Stimulated activated CD8-positive, alpha-beta memory T cell treated with anti-CD3 and anti-CD28 coated beads, Interleukin-7, amount 100 ng/mL, for 4 hours (primary cell): Measurements from ENCODE around the gene NAPB.

ENCODE experiments used
- DNase-seq, 2 donors: peaks; one replicate each; pipeline ENCODE4 v3.0.0-alpha.2; 2020; ENCODE audit warnings: low read depth in 2 of 2

NAPB gene

DNA sequence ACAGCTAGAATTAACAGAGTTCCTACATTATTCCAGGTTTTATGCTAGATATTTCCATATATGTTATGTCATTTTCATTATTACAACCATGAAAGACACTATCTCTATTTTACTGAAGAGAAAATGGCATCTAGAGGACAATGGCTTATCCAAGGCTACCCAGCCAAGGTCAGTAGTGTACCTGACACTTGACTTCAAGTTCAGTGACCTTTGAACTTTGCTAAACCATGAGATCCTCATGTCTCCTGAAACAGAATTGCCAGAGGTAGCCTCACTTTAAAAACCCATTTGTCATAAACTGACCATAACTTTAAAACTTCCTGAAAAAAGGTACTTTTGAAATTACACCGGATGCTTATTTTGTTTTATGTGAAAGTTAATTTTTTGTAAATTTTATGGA is 14.4 kb downstream of the NAPB start:
- no peak for DNase-seq

DNA sequence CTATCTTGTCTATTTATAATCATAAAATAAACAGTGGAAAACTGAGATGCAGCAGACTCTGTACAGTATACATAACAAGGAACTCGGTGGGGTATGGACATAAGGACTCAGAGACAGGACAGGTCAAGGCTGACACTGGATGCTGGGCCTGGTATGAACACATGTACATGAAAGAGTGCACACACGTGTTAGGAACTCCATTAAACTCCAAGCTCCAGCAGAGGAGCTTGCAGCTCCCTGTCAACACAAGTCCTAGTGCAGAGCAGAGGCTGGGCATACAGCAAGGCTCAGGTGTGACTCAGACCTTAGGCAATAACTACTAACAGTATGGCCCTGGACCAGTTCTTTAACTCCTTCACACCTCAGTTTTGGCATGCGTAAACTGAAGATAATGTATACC is 17.1 kb downstream of the NAPB start:
- no peak for DNase-seq

DNA sequence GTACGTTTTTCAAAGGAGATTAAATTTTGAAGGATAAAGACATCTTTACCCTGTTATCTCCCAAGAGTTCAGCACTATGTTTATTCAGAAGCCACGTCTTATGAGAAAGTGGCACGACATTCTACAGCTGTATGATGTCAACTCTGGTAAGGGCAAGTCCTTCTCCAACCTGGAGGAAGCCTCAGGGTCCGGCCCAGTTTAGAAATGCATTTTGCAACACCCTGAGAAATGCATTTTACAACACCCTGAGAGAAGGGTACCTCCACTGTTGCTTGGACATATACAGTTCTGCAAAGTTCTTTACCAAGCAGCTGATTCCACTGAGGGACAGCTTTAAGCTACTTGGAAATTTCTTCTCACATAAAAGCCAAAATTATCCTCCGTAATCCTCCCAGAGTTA is 17.5 kb downstream of the NAPB start:
- DNase-seq, result no peak

DNA sequence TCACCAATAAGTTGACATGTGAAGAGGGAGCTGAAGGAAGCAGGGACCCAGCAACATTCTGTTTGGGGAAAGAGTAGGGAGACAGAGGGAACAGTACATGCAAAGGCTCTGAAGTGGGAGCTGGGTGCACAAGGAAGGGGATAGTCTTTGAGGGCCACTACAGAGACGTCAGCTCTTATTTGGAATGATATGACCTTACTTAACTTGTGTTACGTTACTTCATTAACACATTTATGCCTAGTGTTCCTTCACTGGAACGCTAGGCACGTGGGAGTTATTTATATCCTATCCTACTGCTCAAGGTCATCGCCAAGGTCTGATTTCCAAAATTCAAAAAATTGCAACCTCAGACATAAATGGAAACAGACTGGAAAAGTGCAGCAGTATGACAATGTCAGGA is 20.2 kb downstream of the NAPB start:
- no peak for DNase-seq

DNA sequence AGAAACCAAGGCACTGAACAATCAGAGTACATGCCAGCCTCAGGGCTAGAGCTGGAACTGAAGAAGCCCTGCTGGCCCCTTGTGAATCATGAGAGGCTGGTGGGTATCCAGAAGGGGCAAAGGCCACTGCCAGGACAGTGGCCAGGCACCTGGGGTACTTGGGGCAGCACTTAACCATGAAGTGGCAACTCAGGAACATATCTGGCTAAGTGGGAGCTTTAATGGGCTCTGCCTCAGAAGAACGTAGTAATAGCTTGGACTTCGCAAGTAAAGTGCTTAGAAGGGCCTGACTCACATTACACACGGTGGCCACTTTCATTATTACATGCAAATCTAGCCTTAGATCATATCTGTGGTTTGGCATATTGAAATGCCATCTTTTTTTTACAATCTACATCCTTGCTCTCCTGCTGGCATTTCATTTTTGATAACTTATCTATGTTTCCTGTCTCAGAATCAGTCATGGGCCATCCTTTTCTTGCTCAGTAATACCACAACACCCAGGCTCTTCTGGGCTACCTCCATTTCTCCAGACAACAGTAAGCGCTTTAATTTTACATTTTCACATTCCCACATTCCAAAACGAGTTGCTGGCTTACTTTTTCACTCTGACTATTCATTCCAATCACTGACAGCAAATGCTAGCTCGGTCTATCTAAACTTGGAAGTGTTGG is 21.6 kb downstream of the NAPB start:
- DNase-seq, result no peak

DNA sequence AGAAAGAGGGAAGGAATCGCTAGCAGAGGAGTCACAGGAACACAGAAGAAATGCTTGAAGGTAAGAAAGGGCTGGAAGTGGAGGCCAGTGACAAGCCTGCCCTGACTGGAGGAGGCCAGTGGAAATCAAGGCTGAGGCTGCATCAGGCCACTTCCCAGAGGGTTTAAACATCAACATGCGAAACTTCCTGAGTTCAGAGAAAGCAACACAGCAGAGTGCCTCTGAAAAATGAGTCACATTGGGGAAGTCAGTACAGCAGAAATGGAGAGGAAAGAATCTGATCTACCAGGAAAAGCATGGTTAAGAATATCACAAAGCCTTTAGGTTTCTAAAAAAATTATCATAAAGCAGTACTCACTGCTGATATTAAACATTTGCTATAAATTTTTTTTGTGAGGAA is 23.3 kb downstream of the NAPB start:
- DNase-seq, result no peak

DNA sequence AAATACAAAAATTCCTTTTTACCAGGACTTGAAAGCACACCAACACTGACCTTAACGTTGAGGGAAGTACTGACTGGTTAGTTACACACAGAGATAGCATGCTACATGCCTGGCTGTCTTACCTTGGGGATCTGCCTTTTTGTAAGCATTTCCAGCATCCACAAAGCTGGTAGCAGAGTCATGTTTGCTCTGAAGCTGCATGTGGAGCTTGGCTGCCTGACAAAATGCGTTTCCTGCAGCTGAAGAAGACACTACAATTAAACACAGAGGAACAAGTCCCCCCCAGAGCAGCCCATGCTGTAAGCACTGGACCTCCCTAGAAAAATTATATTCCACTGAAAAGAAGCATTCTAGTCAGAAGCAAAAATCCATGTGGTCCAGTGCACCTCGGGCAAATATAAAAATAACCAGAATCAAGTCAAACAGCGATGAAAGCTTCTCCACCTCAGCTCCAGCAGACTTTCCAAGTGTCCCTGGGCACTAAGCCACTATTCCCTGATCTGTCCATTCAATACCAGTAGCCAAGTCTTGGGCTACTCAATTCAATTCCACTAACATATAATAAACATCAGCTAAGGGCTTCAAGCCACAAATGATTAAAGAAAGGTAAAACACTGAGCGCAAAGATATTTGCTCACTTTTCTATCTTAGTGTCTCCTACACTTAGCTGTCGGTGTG is 24.2 kb downstream of the NAPB start:
- DNase-seq, result no peak

DNA sequence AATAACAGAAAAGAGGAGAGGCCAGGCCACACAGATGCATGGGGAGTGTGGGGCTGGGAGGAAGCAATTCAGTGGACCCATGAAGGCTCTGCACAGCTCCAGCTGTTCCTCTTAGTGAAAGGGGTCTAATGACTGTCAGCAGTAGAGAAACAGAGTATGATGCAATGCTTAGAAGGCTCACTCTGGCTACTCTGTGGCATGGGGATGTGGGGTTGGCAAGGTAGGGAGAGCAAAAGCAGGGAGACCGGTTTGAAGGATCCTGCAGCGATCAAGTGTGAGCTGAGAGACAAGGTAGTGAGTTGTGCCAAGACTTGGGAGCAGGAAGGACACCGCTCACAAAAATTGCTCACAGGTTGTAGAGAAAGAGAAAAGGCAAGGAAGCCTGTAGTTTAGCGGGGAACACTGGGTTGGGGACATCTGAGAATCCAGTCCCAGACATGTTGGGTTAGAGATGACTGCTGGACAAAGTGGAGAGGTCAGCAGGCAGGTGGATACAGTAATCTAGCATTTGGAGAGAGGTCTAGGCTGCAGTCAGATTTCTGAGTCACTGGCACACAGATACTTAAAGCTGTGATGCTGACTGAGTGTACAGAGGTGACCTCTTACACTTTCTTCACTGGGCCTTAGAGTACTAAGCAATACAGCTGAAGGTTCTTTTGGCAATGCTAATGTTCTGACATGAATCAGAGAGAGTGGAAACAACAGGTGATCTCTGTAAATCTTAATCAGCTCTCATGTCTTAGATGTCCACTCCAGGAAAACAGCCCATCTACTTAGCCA is 27.1 kb downstream of the NAPB start:
- no peak for DNase-seq

DNA sequence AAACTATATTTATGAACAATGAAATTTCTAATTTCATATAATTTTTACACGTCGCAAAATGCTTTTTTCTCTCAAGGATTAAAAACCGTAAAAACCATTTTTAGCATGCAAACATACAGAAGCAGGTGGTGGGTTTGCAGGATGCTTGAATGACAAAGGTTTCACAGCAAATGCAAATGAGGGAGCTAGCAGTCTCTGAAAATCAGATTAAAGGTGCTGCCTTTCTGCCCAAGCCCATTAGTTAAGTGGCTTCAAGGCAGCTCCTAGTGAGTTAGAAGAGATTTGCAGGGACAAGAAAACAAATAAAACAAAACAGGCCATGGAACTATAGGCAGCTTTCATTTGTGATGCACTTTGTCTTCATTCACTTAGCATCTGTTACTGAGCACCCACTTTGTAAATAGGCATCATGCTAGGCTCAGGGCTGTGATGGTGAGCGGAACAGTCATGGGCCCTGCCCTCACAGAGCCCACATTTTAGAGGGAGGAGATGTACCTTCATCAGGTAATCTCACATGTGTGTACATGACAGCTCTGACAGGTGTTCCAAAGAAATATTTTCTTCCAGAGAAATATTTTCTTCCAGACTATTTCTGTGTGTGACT is 29.5 kb downstream of the NAPB start:
- no peak for DNase-seq

DNA sequence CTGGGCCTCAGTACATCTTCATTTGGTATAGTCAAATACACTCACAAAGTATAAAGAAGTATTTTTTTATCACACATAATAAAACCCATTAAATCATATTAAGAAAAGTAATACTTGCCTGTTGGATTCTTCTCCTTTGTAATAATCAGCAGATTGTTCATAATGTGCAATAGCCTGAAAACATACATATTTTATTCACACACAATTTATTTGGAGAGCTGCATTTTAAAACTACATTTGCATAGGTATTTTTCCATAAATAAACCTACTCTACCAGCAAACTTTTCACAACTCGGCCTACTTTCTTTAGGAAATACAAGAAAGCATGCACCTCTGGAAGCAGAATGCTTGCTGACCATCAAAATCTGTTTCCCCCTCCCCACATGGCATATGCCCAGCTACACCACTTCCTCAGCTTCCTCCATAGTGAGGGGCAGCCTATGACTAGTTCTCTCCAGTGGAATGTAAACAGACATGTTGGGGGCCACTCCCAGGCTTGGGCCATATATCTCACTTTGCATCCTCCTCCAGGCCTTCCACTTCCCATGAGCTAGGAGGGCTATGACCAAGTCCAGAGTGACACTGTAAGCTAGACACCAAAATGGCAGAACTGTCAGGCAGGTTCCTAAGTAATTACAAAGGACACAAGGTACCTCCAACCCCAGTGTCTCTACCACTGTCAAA is 31.1 kb downstream of the NAPB start:
- no peak for DNase-seq

DNA sequence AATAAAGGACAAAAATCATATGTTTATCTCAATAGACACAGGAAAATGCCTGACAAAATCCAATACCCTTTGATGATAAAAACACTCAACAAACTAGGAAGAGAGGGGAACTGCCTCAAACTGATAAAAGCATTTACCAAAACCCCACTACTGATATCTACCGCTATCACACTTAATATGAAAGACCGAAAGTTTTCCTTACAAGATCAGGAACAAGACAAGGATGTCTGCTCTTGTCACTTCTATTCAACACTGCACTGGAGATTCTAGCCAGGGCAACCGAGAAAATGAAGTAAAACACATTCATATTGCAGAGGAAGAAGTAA is 34.2 kb downstream of the NAPB start:
- DNase-seq, result no peak

DNA sequence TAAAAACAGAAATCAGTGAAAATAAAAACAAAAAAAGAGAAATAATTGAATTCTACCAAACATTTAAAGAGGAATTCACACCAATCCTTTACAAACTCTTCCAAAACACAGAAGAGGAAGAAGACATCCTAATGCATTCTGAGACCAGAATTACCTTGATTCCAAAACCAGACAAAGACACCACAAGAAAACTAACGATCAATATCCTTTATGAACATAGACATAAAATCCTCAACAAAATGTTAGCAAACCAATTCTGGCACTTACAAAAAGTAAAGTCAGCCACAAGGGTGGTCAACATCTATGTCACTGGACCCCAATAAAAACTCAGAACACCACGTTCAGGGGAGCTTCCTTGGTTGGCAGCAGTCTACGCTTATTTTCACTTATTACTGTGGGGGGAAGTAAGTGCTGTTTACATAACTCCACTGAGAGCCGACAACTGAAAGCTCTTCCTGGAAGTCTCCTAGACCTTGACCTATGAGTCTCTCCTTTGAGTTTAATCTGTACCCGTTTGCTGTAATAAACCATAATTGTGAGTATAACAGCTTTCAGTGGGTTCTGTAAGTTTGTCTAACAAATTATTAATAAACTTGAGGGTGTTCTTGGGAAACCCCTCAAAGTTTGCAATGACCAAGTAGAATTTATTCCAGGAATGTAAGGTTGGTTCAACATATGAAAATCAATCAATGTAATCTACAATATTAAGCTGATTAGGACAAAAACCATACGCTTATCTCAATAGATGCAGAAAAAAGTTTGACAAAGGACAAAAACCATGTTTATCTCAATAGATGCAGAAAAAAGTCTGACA is 34.8 kb downstream of the NAPB start:
- no peak for DNase-seq

DNA sequence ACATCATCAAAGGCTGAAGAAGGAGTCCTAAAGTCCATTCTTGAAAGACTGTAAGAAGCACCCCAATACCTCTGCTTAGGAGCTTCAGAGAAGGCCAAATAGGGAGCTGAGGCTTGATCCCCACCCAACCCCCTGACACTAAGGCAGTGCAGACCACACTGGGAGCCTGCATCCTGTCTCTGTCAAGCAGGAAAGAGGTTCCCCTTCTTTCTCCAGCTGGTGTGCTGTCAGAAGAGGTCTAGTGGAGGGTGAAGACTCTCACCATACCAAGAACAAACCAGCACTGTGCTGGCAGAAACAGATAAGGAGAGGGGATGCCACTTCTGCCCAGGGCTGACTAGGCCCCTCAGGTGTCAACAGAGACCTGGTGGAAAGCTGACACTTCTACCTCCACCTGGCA is 39.4 kb downstream of the NAPB start:
- DNase-seq, result no peak

DNA sequence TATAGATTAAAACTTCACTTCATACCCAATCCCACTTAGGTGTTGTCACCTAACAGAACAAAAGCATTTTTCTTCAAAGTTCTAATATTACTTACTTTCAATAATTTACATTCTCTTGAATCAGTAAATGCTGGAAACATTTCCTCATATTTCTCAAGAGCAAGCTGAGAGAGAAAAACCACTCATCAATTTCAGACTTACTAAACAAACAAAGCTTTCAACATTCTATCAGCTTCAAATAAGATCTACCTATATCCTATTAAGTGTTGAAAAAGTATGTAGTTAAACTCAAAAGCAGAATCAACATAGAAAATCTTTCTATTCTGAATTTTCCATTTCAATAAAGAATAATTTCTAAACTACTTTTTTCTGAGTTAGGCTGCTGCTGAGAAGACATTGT is 41.5 kb downstream of the NAPB start:
- no peak for DNase-seq

DNA sequence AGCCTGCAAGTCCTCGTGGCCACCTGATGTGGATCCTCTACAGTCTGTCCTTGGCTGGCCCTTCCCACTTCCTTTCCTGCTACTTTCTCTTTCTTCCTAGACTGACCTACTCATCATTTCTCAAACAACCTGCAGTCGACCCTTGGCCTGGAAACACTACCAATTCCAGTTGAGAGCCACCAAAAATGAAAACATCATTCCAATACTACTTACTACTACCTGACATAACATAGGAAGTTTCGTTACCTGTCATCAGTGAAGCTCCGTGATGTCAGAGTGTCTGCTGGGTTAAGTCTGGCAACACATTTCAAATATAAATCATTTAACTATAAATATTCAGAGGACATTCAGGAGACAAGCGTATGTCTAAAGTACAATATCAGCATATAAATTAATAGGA is 45.5 kb downstream of the NAPB start:
- no peak for DNase-seq

DNA sequence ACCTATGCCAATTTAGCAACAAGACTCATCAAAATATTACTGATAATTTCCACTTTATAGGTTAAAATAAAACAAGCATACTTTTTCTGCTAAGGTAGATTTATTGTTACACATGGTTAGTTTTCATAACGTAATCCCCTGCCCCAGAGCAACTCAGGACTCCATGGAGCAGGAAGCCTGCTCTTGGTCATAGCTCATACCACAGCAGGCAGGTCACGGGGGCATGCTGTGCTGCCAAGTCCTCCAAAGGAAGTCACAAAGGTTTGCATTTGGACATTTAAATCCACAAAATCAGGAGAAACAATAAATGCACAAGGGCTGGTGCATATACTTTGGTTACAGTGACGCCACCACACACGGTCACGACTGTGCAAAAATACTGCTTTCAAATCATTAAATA is 46.8 kb downstream of the NAPB start:
- no peak for DNase-seq

DNA sequence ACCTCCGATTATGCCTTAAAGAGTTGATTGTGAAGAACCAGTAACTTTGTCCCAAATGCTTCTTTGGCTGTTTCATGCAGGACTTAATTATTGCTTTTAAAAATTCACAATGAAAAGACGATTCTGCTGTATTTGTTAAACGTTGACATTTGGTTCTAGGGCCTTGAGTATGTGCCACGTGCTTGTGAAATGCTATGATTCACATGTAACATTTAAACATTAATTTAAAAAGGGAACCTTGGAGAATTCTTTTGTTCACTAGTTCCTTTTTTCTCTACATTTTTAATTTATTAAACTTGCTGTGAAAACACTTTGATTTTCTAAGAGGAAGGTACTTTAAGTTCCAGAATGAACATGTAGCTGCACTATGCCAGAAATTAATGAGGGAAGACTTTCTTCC is 49.8 kb downstream of the NAPB start:
- no peak for DNase-seq

DNA sequence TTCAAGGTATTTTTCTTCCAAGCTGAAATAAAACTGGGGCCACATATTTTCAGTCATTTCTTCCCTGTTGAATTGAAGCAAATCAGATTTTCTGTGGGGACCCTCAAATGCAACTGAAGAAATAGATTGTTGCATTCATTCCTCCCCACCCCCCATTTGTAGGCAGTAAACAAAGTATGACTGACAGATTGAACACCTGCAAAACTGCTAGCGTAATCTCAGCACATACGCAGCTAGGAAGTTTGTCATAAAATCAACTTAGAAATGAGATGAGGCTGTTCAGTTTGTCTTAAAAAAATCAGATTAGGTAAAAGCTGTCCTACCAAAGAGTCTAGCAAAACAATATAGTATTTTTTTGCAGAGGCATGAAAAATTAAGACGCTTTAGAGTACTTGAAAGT is 50.4 kb downstream of the NAPB start:
- no peak for DNase-seq

DNA sequence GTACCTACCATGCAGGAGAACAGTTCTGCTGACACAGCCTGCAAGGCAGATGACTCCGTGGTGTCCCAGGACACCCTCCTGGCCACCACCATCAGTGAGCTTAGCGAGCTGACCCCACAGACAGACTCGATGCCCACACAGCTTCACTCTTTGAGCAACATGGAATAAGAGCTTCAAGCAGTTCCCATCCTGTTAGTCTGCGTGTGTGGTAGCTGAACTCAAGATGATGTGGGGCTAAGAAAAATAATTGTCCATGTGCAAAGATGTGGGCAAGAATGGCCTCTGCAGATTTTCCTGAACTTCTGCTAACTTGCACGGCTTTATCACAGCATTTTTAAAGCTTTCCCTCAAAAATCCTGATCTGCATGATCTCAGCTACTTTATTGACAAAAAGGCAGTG is 51.0 kb downstream of the NAPB start:
- DNase-seq, result no peak

DNA sequence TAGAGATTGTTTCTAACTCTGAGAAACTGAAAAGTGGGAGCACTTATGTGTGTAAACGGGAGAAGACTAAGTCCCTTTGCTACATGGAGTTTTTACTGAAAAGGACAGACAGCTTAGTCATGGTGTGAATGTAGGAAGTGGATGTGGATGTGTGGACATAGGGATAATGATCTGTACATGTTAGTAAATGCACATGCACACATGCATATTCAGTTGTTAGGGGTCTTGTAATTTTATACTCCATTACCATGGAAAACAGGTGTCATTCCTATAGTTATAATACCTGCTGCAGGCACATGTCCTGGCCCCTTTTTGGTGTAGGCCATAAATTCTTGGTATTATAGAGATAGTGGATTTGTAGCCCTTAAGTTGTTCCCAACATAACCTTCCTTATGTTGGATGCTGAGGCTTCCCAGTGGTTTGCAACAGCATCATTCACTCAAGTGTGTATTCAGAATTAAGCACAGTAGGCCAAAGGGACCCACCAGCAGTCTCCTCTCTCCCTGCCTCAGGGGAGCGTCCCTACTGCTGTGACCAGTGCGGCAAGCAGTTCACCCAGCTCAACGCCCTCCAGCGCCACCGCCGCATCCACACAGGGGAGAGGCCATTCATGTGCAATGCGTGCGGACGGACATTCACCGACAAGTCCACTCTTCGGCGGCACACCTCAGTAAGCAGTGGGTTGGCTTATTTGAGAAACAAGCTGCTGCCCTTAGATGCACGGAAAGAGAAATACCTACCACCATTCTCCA is 52.0 kb downstream of the NAPB start:
- no peak for DNase-seq
